Thyroid gland (tissue), 4 donors: Measurements from ENCODE around the gene CAMKMT.

ENCODE experiments used
- CTCF ChIP-seq, 6 experiments: fragments of 200-600 bp in 3 of 6; fragments of 450-650 bp in 3 of 6; sonication (generic) in 3 of 6; IDR thresholded peaks; one replicate each; pipeline ENCODE4 v1.5.1; 2016 to 2019; ENCODE audit warnings: antibody characterized with exemption in 6 of 6, mild to moderate bottlenecking in 2 of 6, inconsistent platforms in 1 of 6, moderate library complexity in 1 of 6
- POLR2A ChIP-seq, 2 donors: fragments of 450-650 bp; IDR thresholded peaks; one replicate each; pipeline ENCODE4 v1.6.1; 2017; ENCODE audit warnings: antibody characterized with exemption in 2 of 2, mild to moderate bottlenecking in 2 of 2, moderate library complexity in 1 of 2

GRCh38 chr2:44778671-44779476, 417.1 kb downstream of the CAMKMT start:
- no peak for TF ChIP-seq POLR2A (IDR thresholded peaks at IDR 0.05)
- no peak for TF ChIP-seq CTCF (IDR thresholded peaks at IDR 0.05)
